Astrocyte (in vitro differentiated cells and primary cell): ENCODE results near the gene SLC35G3. TPM values are rescaled to one million over a fixed set of nuclear protein-coding genes. Genes with fewer than 3 reads are reported as not detected.

Source experiments
- DNase-seq: peaks from one replicate; pipeline ENCODE4 v3.0.0-alpha.2; 2010; ENCODE audit warnings: low read depth
- FAIRE-seq: peaks from 2 replicates; lab custom pipeline; 2011; peaks lifted over from hg19 to GRCh38; lab: Jason Lieb, UNC
- H2AFZ ChIP-seq: 2 replicates; pipeline ENCODE4 v1.6.0; 2012; ENCODE audit warnings: low read depth, low read length, inconsistent platforms
- H3K27ac ChIP-seq: 2 replicates; pipeline ENCODE4 v1.5.1; 2011; ENCODE audit warnings: low read depth, low read length, inconsistent platforms
- H3K27me3 ChIP-seq: 2 replicates; pipeline ENCODE4 v1.6.0; 2011; ENCODE audit warnings: low read length, inconsistent platforms; ENCODE audit not compliant: insufficient read depth
- H3K36me3 ChIP-seq: 2 replicates; pipeline ENCODE4 v1.5.1; 2011; ENCODE audit warnings: low read length, inconsistent platforms; ENCODE audit not compliant: insufficient read depth
- H3K4me1 ChIP-seq: 2 replicates; pipeline ENCODE4 v1.5.1; 2011; ENCODE audit warnings: low read length, inconsistent platforms; ENCODE audit not compliant: insufficient read depth
- H3K4me2 ChIP-seq: 2 replicates; pipeline ENCODE4 v1.6.0; 2012; ENCODE audit warnings: low read length, inconsistent platforms
- H3K4me3 ChIP-seq: 2 replicates; pipeline ENCODE4 v1.5.1; 2011; ENCODE audit warnings: low read depth, mild to moderate bottlenecking, low read length, inconsistent platforms; ENCODE audit not compliant: insufficient read depth
- H3K79me2 ChIP-seq: 2 replicates; pipeline ENCODE4 v1.6.0; 2012; ENCODE audit warnings: mild to moderate bottlenecking, low read length, inconsistent platforms; ENCODE audit not compliant: insufficient read depth
- H3K9ac ChIP-seq: 2 replicates; pipeline ENCODE4 v1.6.0; 2012; ENCODE audit warnings: mild to moderate bottlenecking, low read length, inconsistent platforms
- H3K9me3 ChIP-seq: 2 replicates; pipeline ENCODE4 v1.5.1; 2012; ENCODE audit warnings: low read depth, mild to moderate bottlenecking, low read length, inconsistent platforms; ENCODE audit not compliant: insufficient read depth
- H4K20me1 ChIP-seq: 2 replicates; pipeline ENCODE4 v1.6.0; 2012; ENCODE audit warnings: low read length, inconsistent platforms; ENCODE audit not compliant: insufficient read depth
- H3K27ac Mint-ChIP-seq: one replicate; pipeline ENCODE4 v1.8.0; 2021; ENCODE audit warnings: mild to moderate bottlenecking, mixed read lengths; ENCODE audit not compliant: unreplicated experiment
- H3K27me3 Mint-ChIP-seq: one replicate; pipeline ENCODE4 v1.8.0; 2021; ENCODE audit warnings: low read depth, mixed read lengths; ENCODE audit not compliant: unreplicated experiment
- H3K36me3 Mint-ChIP-seq: one replicate; pipeline ENCODE4 v1.8.0; 2021; ENCODE audit warnings: low read depth, mixed read lengths; ENCODE audit not compliant: unreplicated experiment
- H3K4me1 Mint-ChIP-seq: one replicate; pipeline ENCODE4 v1.8.0; 2021; ENCODE audit warnings: low read depth, mixed read lengths; ENCODE audit not compliant: unreplicated experiment
- H3K4me3 Mint-ChIP-seq: one replicate; pipeline ENCODE4 v1.8.0; 2021; ENCODE audit warnings: mild to moderate bottlenecking, moderate library complexity, mixed read lengths; ENCODE audit not compliant: unreplicated experiment
- H3K9me3 Mint-ChIP-seq: one replicate; pipeline ENCODE4 v1.8.0; 2021; ENCODE audit warnings: mild to moderate bottlenecking, mixed read lengths; ENCODE audit not compliant: unreplicated experiment
- EZH2 ChIP-seq: IDR thresholded peaks from 2 replicates; pipeline ENCODE4 v1.6.1; 2012; ENCODE audit warnings: mild to moderate bottlenecking, low read length, inconsistent platforms; ENCODE audit not compliant: insufficient read depth
- total RNA-seq: library from RNA; stranded (reverse); gene quantifications from 2 replicates; pipeline ENCODE4 v1.2.1, GENCODE V29; 2021
- TF ChIP-seq, protein P1 (sequence below): IDR thresholded peaks from 2 replicates; pipeline ENCODE4 v1.5.1; 2011; ENCODE audit warnings: low read depth, mild to moderate bottlenecking, inconsistent platforms, low read length, moderate library complexity; ENCODE audit not compliant: insufficient read depth

Gene SLC35G3
- total RNA-seq, 1 donor from 2014 or later, result not detected

DNA sequence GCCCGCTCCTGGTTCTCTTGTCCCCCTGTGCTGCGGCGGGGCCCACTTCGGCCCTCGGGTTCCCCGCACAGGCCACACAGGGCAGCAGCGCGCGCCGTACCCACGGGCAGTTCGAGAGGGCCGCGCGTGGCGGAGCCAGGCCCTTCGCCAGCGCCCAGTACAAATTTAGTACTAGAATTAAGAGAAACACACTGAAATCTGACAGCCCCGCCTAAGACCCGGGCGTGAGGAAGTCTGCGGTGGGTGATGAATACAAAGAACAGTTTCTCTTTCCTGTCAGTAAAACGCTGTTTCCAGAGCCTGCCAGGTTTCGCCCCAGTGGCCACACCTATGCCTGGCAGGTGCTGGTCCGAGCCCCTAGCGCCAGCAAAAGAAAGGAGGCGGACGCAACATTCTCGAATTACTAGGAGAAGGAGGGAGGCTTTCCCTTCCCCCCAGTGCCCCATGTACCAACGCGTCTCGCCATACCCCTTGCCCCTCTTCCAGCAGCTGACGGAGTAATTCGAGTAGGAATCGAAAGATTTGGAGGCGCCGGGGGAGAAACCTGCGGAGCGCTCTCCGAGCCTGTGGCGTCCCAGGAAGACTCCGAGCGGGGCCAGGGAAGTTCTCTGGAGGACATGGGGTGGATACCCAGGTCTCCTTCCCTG lies 48.1 kb upstream of the SLC35G3 start:
- Mint-ChIP-seq H3K4me3 (peak overlapping the region; percentile 93), H3K27me3 (no peaks in the 10 kb centered on the region), H3K27ac (peak overlapping the region; percentile 99), H3K36me3 (peaks cover 9% of the 10 kb centered on the region), H3K9me3 (no peaks in the 10 kb centered on the region), H3K4me1 (peaks cover 31% of the 10 kb centered on the region)
- FAIRE-seq (no peak), DNase-seq (peak; percentile 29)
- no peak for TF ChIP-seq EZH2
- TF ChIP-seq, protein P1, sequence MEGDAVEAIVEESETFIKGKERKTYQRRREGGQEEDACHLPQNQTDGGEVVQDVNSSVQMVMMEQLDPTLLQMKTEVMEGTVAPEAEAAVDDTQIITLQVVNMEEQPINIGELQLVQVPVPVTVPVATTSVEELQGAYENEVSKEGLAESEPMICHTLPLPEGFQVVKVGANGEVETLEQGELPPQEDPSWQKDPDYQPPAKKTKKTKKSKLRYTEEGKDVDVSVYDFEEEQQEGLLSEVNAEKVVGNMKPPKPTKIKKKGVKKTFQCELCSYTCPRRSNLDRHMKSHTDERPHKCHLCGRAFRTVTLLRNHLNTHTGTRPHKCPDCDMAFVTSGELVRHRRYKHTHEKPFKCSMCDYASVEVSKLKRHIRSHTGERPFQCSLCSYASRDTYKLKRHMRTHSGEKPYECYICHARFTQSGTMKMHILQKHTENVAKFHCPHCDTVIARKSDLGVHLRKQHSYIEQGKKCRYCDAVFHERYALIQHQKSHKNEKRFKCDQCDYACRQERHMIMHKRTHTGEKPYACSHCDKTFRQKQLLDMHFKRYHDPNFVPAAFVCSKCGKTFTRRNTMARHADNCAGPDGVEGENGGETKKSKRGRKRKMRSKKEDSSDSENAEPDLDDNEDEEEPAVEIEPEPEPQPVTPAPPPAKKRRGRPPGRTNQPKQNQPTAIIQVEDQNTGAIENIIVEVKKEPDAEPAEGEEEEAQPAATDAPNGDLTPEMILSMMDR, result peak; percentile 17
- H4K20me1 ChIP-seq, result peaks cover 5% of the 10 kb centered on the region
- no peaks in the 10 kb centered on the region for H3K36me3 ChIP-seq
- peaks cover 18% of the 10 kb centered on the region for H3K4me1 ChIP-seq
- H3K27ac ChIP-seq, result peak overlapping the region; percentile 91
- H3K4me3 ChIP-seq, result peak overlapping the region; percentile 89
- H3K27me3 ChIP-seq, result no peaks in the 10 kb centered on the region
- peak overlapping the region; percentile 92 for H2AFZ ChIP-seq
- no peaks in the 10 kb centered on the region for H3K9me3 ChIP-seq
- peak overlapping the region; percentile 95 for H3K9ac ChIP-seq
- peak overlapping the region; percentile 93 for H3K4me2 ChIP-seq
- H3K79me2 ChIP-seq, result peaks cover 23% of the 10 kb centered on the region

DNA sequence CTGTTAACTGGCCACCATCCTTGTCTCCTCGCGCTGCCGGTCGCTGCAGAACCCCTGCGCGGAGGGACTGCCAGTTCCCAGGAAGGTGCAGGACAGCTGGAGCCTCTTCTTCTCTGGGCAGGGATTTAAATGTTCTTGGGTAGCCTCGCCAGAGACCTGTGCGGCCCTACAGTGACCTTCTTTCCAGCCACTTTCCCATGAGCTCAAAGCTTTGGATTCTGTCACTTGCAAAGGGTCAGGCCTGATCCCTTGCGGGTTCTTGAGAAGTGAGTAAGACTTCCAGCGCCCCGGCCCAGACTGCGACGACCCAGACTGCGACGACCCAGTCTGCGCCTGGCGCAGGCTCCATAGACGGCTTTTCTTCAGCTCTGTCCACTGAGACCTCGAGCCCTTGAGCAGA lies 47.3 kb upstream of the SLC35G3 start:
- H3K9me3 ChIP-seq, result no peaks in the 10 kb centered on the region
- no peak overlapping the region for H3K9ac ChIP-seq
- peaks cover 18% of the 10 kb centered on the region for H3K79me2 ChIP-seq
- Mint-ChIP-seq H3K4me1 (peaks cover 26% of the 10 kb centered on the region), H3K27me3 (no peaks in the 10 kb centered on the region), H3K27ac (peak overlapping the region; percentile 54), H3K9me3 (no peaks in the 10 kb centered on the region), H3K36me3 (peaks cover 5% of the 10 kb centered on the region), H3K4me3 (peak overlapping the region; percentile 93)
- H3K27me3 ChIP-seq, result peaks cover 2% of the 10 kb centered on the region
- FAIRE-seq (no peak), DNase-seq (no peak)
- no peak for TF ChIP-seq EZH2
- TF ChIP-seq, protein P1, result no peak
- H3K36me3 ChIP-seq, result no peaks in the 10 kb centered on the region
- H4K20me1 ChIP-seq, result no peaks in the 10 kb centered on the region
- no peak overlapping the region for H3K27ac ChIP-seq
- no peak overlapping the region for H2AFZ ChIP-seq
- H3K4me3 ChIP-seq, result no peak overlapping the region
- H3K4me2 ChIP-seq, result peak overlapping the region; percentile 93
- H3K4me1 ChIP-seq, result peaks cover 18% of the 10 kb centered on the region

- H3K4me1 Mint-ChIP-seq, result peaks cover 24% of the 10 kb centered on the region
- H3K9ac ChIP-seq, result no peak overlapping the region
- no peak overlapping the region for H3K4me2 ChIP-seq
- no peak overlapping the region for H3K4me3 ChIP-seq
- H3K27ac Mint-ChIP-seq, result no peak overlapping the region
- DNase-seq (no peak), FAIRE-seq (no peak)
- no peaks in the 10 kb centered on the region for H3K9me3 Mint-ChIP-seq
- no peaks in the 10 kb centered on the region for H3K27me3 Mint-ChIP-seq
- H4K20me1 ChIP-seq, result no peaks in the 10 kb centered on the region
- no peak for TF ChIP-seq EZH2
- TF ChIP-seq, protein P1, result no peak
- H3K27me3 ChIP-seq, result peaks cover 4% of the 10 kb centered on the region
- no peaks in the 10 kb centered on the region for H3K9me3 ChIP-seq
- H3K4me1 ChIP-seq, result peaks cover 18% of the 10 kb centered on the region
- peak overlapping the region; percentile 93 for H3K4me3 Mint-ChIP-seq
- H3K36me3 Mint-ChIP-seq, result peaks cover 2% of the 10 kb centered on the region
- peaks cover 13% of the 10 kb centered on the region for H3K79me2 ChIP-seq
- H3K36me3 ChIP-seq, result no peaks in the 10 kb centered on the region
- no peak overlapping the region for H3K27ac ChIP-seq
- no peak overlapping the region for H2AFZ ChIP-seq
Observed at GRCh38 chr17:35240861-35241260, 46.7 kb upstream of the SLC35G3 start.
